Left ventricle myocardium inferior (tissue), 1 donor: ENCODE data around the gene MINDY4B. TPM values are rescaled to one million over a fixed set of nuclear protein-coding genes. Genes with fewer than 3 reads are reported as not detected.

Source experiments
- DNase-seq: peaks from one replicate; pipeline ENCODE4 v3.0.0-alpha.2; 2020
- H3K27ac ChIP-seq: fragments of 200-600 bp; replicated peaks from 2 replicates; pipeline ENCODE4 v1.8.0; 2021
- H3K27me3 ChIP-seq: fragments of 200-600 bp; 2 replicates; pipeline ENCODE4 v1.8.0; 2021; ENCODE audit warnings: low read depth
- H3K36me3 ChIP-seq: fragments of 200-600 bp; 2 replicates; pipeline ENCODE4 v1.8.0; 2021
- H3K4me1 ChIP-seq: fragments of 200-600 bp; 2 replicates; pipeline ENCODE4 v1.8.0; 2021
- H3K4me3 ChIP-seq: fragments of 200-600 bp; 2 replicates; pipeline ENCODE4 v1.8.0; 2021; ENCODE audit warnings: mild to moderate bottlenecking, moderate library complexity
- H3K9me3 ChIP-seq: fragments of 200-600 bp; replicated peaks from 2 replicates; pipeline ENCODE4 v1.8.0; 2021
- intact Hi-C: fragments of 100-400 bp; cut with micrococcal nuclease; formaldehyde crosslinking; loops from one replicate; pipeline ENCODE4 v1.11.0; 2022
- long read RNA-seq: library from polyadenylated mRNA; unstranded; transcript quantifications from one replicate; pipeline ENCODE4 v2.0.0, GENCODE V29; 2021
- total RNA-seq: library from RNA; stranded (reverse); fragmentation: NEBNext Ultra II Directional; extraction: Animal tissue kit (Norgen Biotek cat#: 25700); gene quantifications from one replicate; pipeline ENCODE4 v1.2.1, GENCODE V29; 2021
- TF ChIP-seq, protein P1 (sequence below): fragments of 200-600 bp; IDR thresholded peaks from 2 replicates; pipeline ENCODE4 v1.8.0; 2021; ENCODE audit warnings: antibody characterized with exemption, mild to moderate bottlenecking, borderline replicate concordance
- donor health status: DM: no; HTN: yes; CAD: no; lungs with severe emphysema.

Gene MINDY4B
- total RNA-seq: 0.22 TPM
- long read RNA-seq: 0 reads

GRCh38 chr3:150905339-150905738 lies at the start of gene MINDY4B:
Gene MINDY4B (minus strand): TSS chr3:150905439. CDS start chr3:150905439, 0 bp downstream.
- Histone ChIP-seq H3K36me3 (no peaks in the 10 kb centered on the region), H3K9me3 (no peaks in the 10 kb centered on the region), H3K27ac (no peak within 1 kb of the TSS), H3K4me1 (no peaks in the 10 kb centered on the region), H3K4me3 (no peak within 1 kb of the TSS), H3K27me3 (peaks cover 4% of the 10 kb centered on the region)
- DNase-seq: no peak
- TF ChIP-seq, protein P1, sequence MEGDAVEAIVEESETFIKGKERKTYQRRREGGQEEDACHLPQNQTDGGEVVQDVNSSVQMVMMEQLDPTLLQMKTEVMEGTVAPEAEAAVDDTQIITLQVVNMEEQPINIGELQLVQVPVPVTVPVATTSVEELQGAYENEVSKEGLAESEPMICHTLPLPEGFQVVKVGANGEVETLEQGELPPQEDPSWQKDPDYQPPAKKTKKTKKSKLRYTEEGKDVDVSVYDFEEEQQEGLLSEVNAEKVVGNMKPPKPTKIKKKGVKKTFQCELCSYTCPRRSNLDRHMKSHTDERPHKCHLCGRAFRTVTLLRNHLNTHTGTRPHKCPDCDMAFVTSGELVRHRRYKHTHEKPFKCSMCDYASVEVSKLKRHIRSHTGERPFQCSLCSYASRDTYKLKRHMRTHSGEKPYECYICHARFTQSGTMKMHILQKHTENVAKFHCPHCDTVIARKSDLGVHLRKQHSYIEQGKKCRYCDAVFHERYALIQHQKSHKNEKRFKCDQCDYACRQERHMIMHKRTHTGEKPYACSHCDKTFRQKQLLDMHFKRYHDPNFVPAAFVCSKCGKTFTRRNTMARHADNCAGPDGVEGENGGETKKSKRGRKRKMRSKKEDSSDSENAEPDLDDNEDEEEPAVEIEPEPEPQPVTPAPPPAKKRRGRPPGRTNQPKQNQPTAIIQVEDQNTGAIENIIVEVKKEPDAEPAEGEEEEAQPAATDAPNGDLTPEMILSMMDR: no peak
- intact Hi-C loops: no loop called here

GRCh38 chr3:150951923-150952322 lies 46.7 kb upstream of the MINDY4B start:
- Histone ChIP-seq H3K4me1 (no peaks in the 10 kb centered on the region), H3K27ac (no peak overlapping the region), H3K36me3 (no peaks in the 10 kb centered on the region), H3K9me3 (peaks cover 2% of the 10 kb centered on the region), H3K4me3 (no peak overlapping the region), H3K27me3 (peaks cover 9% of the 10 kb centered on the region)
- TF ChIP-seq, protein P1: no peak
- intact Hi-C loops: no loop called here
- no peak for DNase-seq

DNA sequence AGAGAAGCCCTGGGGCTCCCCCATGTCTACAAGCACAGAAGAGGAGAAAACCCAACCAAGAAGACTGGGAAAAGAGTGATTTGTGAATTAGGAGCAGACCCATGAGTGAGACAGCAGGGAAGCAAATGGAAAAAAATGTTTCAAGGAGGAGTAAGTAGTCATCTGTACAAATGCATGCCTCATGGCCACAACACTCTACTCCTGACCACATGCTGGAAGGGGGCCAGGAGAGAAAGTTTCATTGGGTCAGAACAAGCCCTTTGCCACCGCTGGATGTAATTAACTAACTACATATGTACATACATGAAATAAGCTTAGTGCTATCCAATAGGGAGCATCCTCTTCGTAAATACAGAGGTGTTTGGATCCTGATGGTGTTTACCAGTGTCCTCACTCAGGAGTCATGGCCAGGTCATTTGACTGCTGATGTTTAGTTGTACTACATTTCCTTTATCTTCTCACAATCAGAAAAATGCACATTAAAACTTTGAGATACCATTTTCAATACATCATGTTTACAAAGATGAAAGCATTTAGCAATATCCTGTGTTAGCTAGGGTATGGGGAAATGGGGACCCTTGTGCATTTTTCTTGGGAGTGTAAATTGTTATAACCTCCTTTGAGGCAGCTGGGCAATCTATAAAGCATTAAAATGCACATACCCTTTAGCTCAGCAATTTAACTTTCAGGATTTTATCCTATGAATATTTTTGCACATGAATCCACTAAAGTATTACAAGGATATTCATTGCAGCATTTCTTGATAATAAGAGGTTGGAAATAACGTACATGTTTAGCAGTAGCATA lies 40.2 kb upstream of the MINDY4B start:
- Histone ChIP-seq H3K9me3 (peaks cover 2% of the 10 kb centered on the region), H3K27ac (no peak overlapping the region), H3K27me3 (no peaks in the 10 kb centered on the region), H3K4me1 (no peaks in the 10 kb centered on the region), H3K36me3 (no peaks in the 10 kb centered on the region), H3K4me3 (no peak overlapping the region)
- TF ChIP-seq, protein P1: no peak
- DNase-seq: no peak
- intact Hi-C loops: no loop called here

GRCh38 chr3:150942221-150942620 lies 37.0 kb upstream of the MINDY4B start:
- no peak overlapping the region for H3K4me3 ChIP-seq
- TF ChIP-seq, protein P1: no peak
- H3K9me3 ChIP-seq: no peaks in the 10 kb centered on the region
- H3K4me1 ChIP-seq: no peaks in the 10 kb centered on the region
- no peaks in the 10 kb centered on the region for H3K36me3 ChIP-seq
- no peak overlapping the region for H3K27ac ChIP-seq
- DNase-seq: no peak
- intact Hi-C loops: no loop called here
- peaks cover 7% of the 10 kb centered on the region for H3K27me3 ChIP-seq

DNA sequence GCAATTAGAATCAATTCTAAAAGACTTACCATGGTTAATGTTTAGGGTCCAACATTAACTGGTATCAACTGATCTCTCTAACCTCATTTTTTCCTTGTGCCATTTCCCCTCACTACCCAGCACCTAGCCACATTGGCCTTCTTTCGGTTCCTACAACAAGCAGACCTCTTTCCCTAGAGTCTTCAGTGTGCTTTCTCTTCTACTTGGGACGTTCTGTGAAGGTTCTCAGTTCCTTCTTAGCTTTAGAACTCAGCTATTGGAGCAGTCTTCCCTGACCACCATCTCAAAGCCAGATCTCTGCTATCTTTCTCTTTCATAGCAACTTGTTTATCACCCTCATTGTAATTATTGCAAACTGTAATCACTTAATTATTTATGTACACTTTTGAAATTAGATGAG lies 31.5 kb upstream of the MINDY4B start:
- H3K27me3 ChIP-seq: peaks cover 7% of the 10 kb centered on the region
- H3K4me3 ChIP-seq: no peak overlapping the region
- no peaks in the 10 kb centered on the region for H3K36me3 ChIP-seq
- H3K9me3 ChIP-seq: no peaks in the 10 kb centered on the region
- TF ChIP-seq, protein P1: no peak
- intact Hi-C loops: no loop called here
- H3K27ac ChIP-seq: no peak overlapping the region
- no peaks in the 10 kb centered on the region for H3K4me1 ChIP-seq
- no peak for DNase-seq
